H1 (cell line): ENCODE data around the gene SLC8B1. TPM values are rescaled to one million over a fixed set of nuclear protein-coding genes. Genes with fewer than 3 reads are reported as not detected.

Experiments used
- CTCF ChIA-PET: fragments of 300-600 bp; sonication (Branson Sonifier 250); formaldehyde crosslinking; loops from one replicate; lab custom pipeline; 2021; ENCODE audit not compliant: partially characterized antibody; lab: Charles Lee
- POLR2A ChIA-PET: fragments of 300-600 bp; sonication (Branson Sonifier 250); formaldehyde crosslinking; loops from one replicate; lab custom pipeline; 2021; ENCODE audit warnings: inconsistent platforms; ENCODE audit not compliant: partially characterized antibody; lab: Charles Lee
- DNase-seq, 2 experiments: peaks; one replicate each; pipeline versions ENCODE4 v3.0.0 to v3.0.0-alpha.2; 2010 to 2022; ENCODE audit warnings: low spot score in 2 of 2, low read depth in 1 of 2, mixed read lengths in 1 of 2
- FAIRE-seq: peaks from 2 replicates; lab custom pipeline; 2011; peaks lifted over from hg19 to GRCh38; lab: Jason Lieb, UNC
- H2AFZ ChIP-seq: 2 replicates; pipeline ENCODE4 v1.8.1; 2012; ENCODE audit warnings: low read length, inconsistent platforms
- H2AK5ac ChIP-seq: 2 replicates; pipeline ENCODE4 v1.6.1; 2013; ENCODE audit warnings: low read depth, low read length
- H2BK120ac ChIP-seq: replicated peaks from 2 replicates; pipeline ENCODE3; 2013; ENCODE audit warnings: low read depth, low read length, inconsistent platforms
- H2BK12ac ChIP-seq: 2 replicates; pipeline ENCODE4 v1.6.1; 2013; ENCODE audit warnings: low read depth, low read length
- H2BK15ac ChIP-seq: 2 replicates; pipeline ENCODE4 v1.6.1; 2013; ENCODE audit warnings: low read length
- H2BK20ac ChIP-seq: 2 replicates; pipeline ENCODE4 v1.6.1; 2013; ENCODE audit warnings: low read length
- H2BK5ac ChIP-seq: 2 replicates; pipeline ENCODE4 v1.6.1; 2013; ENCODE audit warnings: low read depth, low read length
- H3K14ac ChIP-seq: 2 replicates; pipeline ENCODE4 v1.6.1; 2013; ENCODE audit warnings: inconsistent platforms; ENCODE audit not compliant: insufficient read length
- H3K18ac ChIP-seq: 2 replicates; pipeline ENCODE4 v1.6.1; 2013; ENCODE audit warnings: low read length; ENCODE audit errors: extremely low read depth
- H3K23ac ChIP-seq: 2 replicates; pipeline ENCODE4 v1.6.1; 2013; ENCODE audit warnings: inconsistent platforms; ENCODE audit not compliant: insufficient read length
- H3K23me2 ChIP-seq: 2 replicates; pipeline ENCODE4 v1.6.1; 2013; ENCODE audit warnings: low read depth, low read length
- H3K27ac ChIP-seq: 2 replicates; pipeline ENCODE4 v1.6.1; 2011; ENCODE audit warnings: low read depth, low read length, inconsistent platforms
- H3K27me3 ChIP-seq, 4 experiments: replicated peaks in 1 of 4; 1 replicate in 1 of 4; 2 replicates in 3 of 4; pipeline versions ENCODE4 v1.6.1 to v1.8.1; 2011 to 2013; ENCODE audit warnings: low read length in 3 of 4, mild to moderate bottlenecking in 3 of 4, inconsistent platforms in 2 of 4, mixed read lengths in 2 of 4, moderate library complexity in 1 of 4; ENCODE audit not compliant: control insufficient read depth in 3 of 4, insufficient read depth in 3 of 4; ENCODE audit errors: extremely low read depth in 1 of 4
- H3K36me3 ChIP-seq, 4 experiments: 2 replicates each; pipeline versions ENCODE4 v1.6.1 to v1.8.1; 2011 to 2013; ENCODE audit warnings: mild to moderate bottlenecking in 4 of 4, low read length in 3 of 4, moderate library complexity in 2 of 4, control low read depth in 1 of 4, inconsistent platforms in 1 of 4; ENCODE audit not compliant: insufficient read depth in 4 of 4, control insufficient read depth in 2 of 4
- H3K4ac ChIP-seq: replicated peaks from 2 replicates; pipeline ENCODE3; 2013; ENCODE audit warnings: low read length, low read depth, mixed read lengths, inconsistent platforms; ENCODE audit not compliant: insufficient read length
- H3K4me1 ChIP-seq, 4 experiments: replicated peaks in 1 of 4; 1 replicate in 1 of 4; 2 replicates in 3 of 4; pipeline versions ENCODE4 v1.6.1 to v1.8.1; 2011 to 2013; ENCODE audit warnings: low read length in 3 of 4, inconsistent platforms in 2 of 4, mixed read lengths in 1 of 4; ENCODE audit not compliant: insufficient read depth in 4 of 4, control insufficient read depth in 3 of 4
- H3K4me2 ChIP-seq, 2 experiments: 2 replicates each; pipeline versions ENCODE4 v1.6.1 to v1.8.1; 2011 to 2013; ENCODE audit warnings: low read depth in 2 of 2, low read length in 2 of 2, control low read depth in 1 of 2, inconsistent platforms in 1 of 2, mild to moderate bottlenecking in 1 of 2; ENCODE audit not compliant: insufficient read depth in 1 of 2
- H3K4me3 ChIP-seq, 4 experiments: fragments of 200-600, 300-600 bp in 1 of 4; sonication (generic), shearing (Covaris generic), sonication (Bioruptor Twin) in 1 of 4; 2 replicates each; pipeline versions ENCODE4 v1.5.1 to v1.8.1; 2011 to 2016; ENCODE audit warnings: low read length in 4 of 4, low read depth in 3 of 4, control low read depth in 2 of 4, inconsistent platforms in 2 of 4, mild to moderate bottlenecking in 2 of 4, mixed read lengths in 1 of 4, moderate library complexity in 1 of 4; ENCODE audit not compliant: insufficient read depth in 2 of 4; ENCODE audit errors: extremely low read depth in 1 of 4
- H3K56ac ChIP-seq: replicated peaks from 2 replicates; pipeline ENCODE3; 2013; ENCODE audit warnings: low read depth, mild to moderate bottlenecking, mixed read lengths, low read length, inconsistent platforms; ENCODE audit not compliant: insufficient read length
- H3K79me1 ChIP-seq: 2 replicates; pipeline ENCODE4 v1.6.1; 2013; ENCODE audit warnings: low read depth, low read length, control low read depth
- H3K79me2 ChIP-seq, 2 experiments: 2 replicates each; pipeline versions ENCODE4 v1.6.1 to v1.8.1; 2012 to 2013; ENCODE audit warnings: low read length in 2 of 2, mild to moderate bottlenecking in 2 of 2, inconsistent platforms in 1 of 2; ENCODE audit not compliant: insufficient read depth in 2 of 2, control insufficient read depth in 1 of 2
- H3K9ac ChIP-seq, 4 experiments: replicated peaks in 1 of 4; 1 replicate in 1 of 4; 2 replicates in 3 of 4; pipeline versions ENCODE4 v1.6.1 to v1.8.1; 2011 to 2013; ENCODE audit warnings: low read depth in 3 of 4, low read length in 3 of 4, control low read depth in 2 of 4, mild to moderate bottlenecking in 2 of 4, moderate library complexity in 2 of 4, inconsistent platforms in 1 of 4; ENCODE audit errors: extremely low read depth in 1 of 4
- H3K9me3 ChIP-seq, 2 experiments: 2 replicates each; pipeline versions ENCODE4 v1.6.1 to v1.8.1; 2012 to 2013; ENCODE audit warnings: mild to moderate bottlenecking in 2 of 2, moderate library complexity in 2 of 2, control low read depth in 1 of 2, inconsistent platforms in 1 of 2, low read depth in 1 of 2, low read length in 1 of 2, mixed read lengths in 1 of 2; ENCODE audit not compliant: insufficient read depth in 2 of 2
- H4K20me1 ChIP-seq, 2 experiments: replicated peaks in 1 of 2; 2 replicates each; pipeline versions ENCODE3 to v1.8.1; 2011 to 2013; ENCODE audit warnings: inconsistent platforms in 2 of 2, low read length in 2 of 2, mild to moderate bottlenecking in 1 of 2; ENCODE audit not compliant: insufficient read depth in 2 of 2, control insufficient read depth in 1 of 2
- H4K5ac ChIP-seq: 2 replicates; pipeline ENCODE4 v1.6.1; 2013; ENCODE audit warnings: low read length, low read depth, mixed read lengths, inconsistent platforms; ENCODE audit not compliant: insufficient read length
- H4K8ac ChIP-seq: 2 replicates; pipeline ENCODE4 v1.8.0; 2013; ENCODE audit warnings: mild to moderate bottlenecking, moderate library complexity, low read length, inconsistent platforms; ENCODE audit not compliant: insufficient read depth; ENCODE audit errors: extremely low read depth
- H4K91ac ChIP-seq: replicated peaks from 2 replicates; pipeline ENCODE3; 2013; ENCODE audit warnings: low read length, mixed read lengths, inconsistent platforms; ENCODE audit not compliant: insufficient read length
- ATF3 ChIP-seq: IDR thresholded peaks from 2 replicates; pipeline ENCODE4 v1.6.1; 2011; ENCODE audit warnings: low read depth, mild to moderate bottlenecking, low read length; ENCODE audit not compliant: insufficient read depth
- CHD2 ChIP-seq: IDR thresholded peaks from 2 replicates; pipeline ENCODE4 v1.6.1; 2012; ENCODE audit warnings: low read length, improper control_type of control experiment
- FOSL1 ChIP-seq: IDR thresholded peaks from 2 replicates; pipeline ENCODE4 v1.6.1; 2011; ENCODE audit warnings: mild to moderate bottlenecking, low read depth, low read length, moderate library complexity; ENCODE audit not compliant: insufficient read depth
- HDAC2 ChIP-seq, 2 experiments: fragments of 300-600 bp in 1 of 2; sonication (generic) in 1 of 2; IDR thresholded peaks; 2 replicates each; pipeline ENCODE4 v1.6.1; 2011 to 2012; ENCODE audit warnings: low read depth in 2 of 2, low read length in 2 of 2, mild to moderate bottlenecking in 2 of 2, moderate library complexity in 2 of 2, borderline replicate concordance in 1 of 2, inconsistent platforms in 1 of 2
- JUN ChIP-seq: IDR thresholded peaks from 2 replicates; pipeline ENCODE4 v1.6.1; 2011; ENCODE audit warnings: low read depth, mild to moderate bottlenecking, improper control_type of control experiment, low read length
- POLR2A ChIP-seq, 2 experiments: IDR thresholded peaks; 1 replicate in 1 of 2; 2 replicates in 1 of 2; pipeline ENCODE4 v1.6.1; 2011; ENCODE audit warnings: low read depth in 2 of 2, low read length in 2 of 2, mild to moderate bottlenecking in 2 of 2; ENCODE audit errors: control extremely low read depth in 1 of 2
- RFX5 ChIP-seq: IDR thresholded peaks from 2 replicates; pipeline ENCODE4 v1.6.1; 2011; ENCODE audit warnings: low read depth, low read length, improper control_type of control experiment, borderline replicate concordance
- RNF2 ChIP-seq: fragments of 200-900, 300-1000 bp; sonication (generic); IDR thresholded peaks from 2 replicates; pipeline ENCODE4 v1.7.1; 2016; ENCODE audit warnings: borderline replicate concordance, low read depth, mild to moderate bottlenecking, antibody characterized with exemption, low read length; ENCODE audit not compliant: poor library complexity, severe bottlenecking; ENCODE audit errors: missing control alignments
- SIN3A ChIP-seq, 2 experiments: IDR thresholded peaks in 1 of 2; conservative IDR thresholded peaks in 1 of 2; 2 replicates each; pipeline ENCODE4 v1.6.1; 2011 to 2012; ENCODE audit warnings: low read length in 2 of 2, improper control_type of control experiment in 1 of 2, low read depth in 1 of 2, mild to moderate bottlenecking in 1 of 2
- TAF1 ChIP-seq: IDR thresholded peaks from 2 replicates; pipeline ENCODE4 v1.6.1; 2011; ENCODE audit warnings: mild to moderate bottlenecking, low read depth, low read length
- TCF12 ChIP-seq: IDR thresholded peaks from 2 replicates; pipeline ENCODE4 v1.6.1; 2011; ENCODE audit warnings: low read depth, mild to moderate bottlenecking, low read length
- YY1 ChIP-seq: IDR thresholded peaks from 2 replicates; pipeline ENCODE4 v1.6.1; 2011; ENCODE audit warnings: low read depth, mild to moderate bottlenecking, low read length
- WGBS, 2 experiments: shearing (Covaris generic) in 1 of 2; methylation state at CpG; one replicate each; pipeline versions ENCODE4 v1.1.6 to v1.1.7; 2013 to 2015; ENCODE audit warnings: low lambda C conversion rate in 2 of 2, mixed read lengths in 2 of 2, inconsistent platforms in 1 of 2, low coverage in 1 of 2, missing lambda C conversion rate in 1 of 2; ENCODE audit not compliant: insufficient replicate concordance in 2 of 2, insufficient coverage in 1 of 2, insufficient read length in 1 of 2; ENCODE audit errors: extremely low coverage in 1 of 2, missing lambda C conversion rate in 1 of 2; 5-methylcytosine and 5-hydroxymethylcytosine counted together
- polyA plus RNA-seq, 7 experiments: library from polyadenylated mRNA; depleted of rRNA in 3 of 7; stranded (reverse) in 5 of 7; unstranded in 2 of 7; fragments of >200 nt in 5 of 7; fragments of 200-250 nt in 2 of 7; gene quantifications; 1 replicate in 5 of 7; 2 replicates in 1 of 7; 4 replicates in 1 of 7; pipeline versions ENCODE4 v1.2.1 to v1.2.3, GENCODE V29; 2011 to 2013; ENCODE audit warnings: missing spikeins in 2 of 7, mixed read lengths in 2 of 7
- total RNA-seq: library from RNA; stranded (reverse); fragmentation: NEBNext Ultra II Directional; extraction: Animal tissue kit (Norgen Biotek cat#: 25700); gene quantifications from 2 replicates; pipeline ENCODE4 v1.2.1, GENCODE V29; 2021

SLC8B1 gene
- total and polyA plus RNA-seq, 2 of the 8 experiments (the other 6 are each of a cell fraction or from before 2014, with no cell fraction given), result 11.2 to 19.1 TPM

GRCh38 chr12:113306382-113306781 is 28.5 kb downstream of the SLC8B1 start:
- Histone ChIP-seq H3K9me3 (peaks cover 0 to 4% of the 10 kb centered on the region in 2 experiments; a peak in 2 of 4 replicates), H2BK5ac (no peak overlapping the region), H3K36me3 (peaks cover 0 to 4% (median 0%) of the 10 kb centered on the region in 4 experiments; a peak in 3 of 8 replicates), H3K79me2 (no peaks in the 10 kb centered on the region), H3K4ac (no peak overlapping the region), H3K14ac (no peak overlapping the region), H3K79me1 (no peaks in the 10 kb centered on the region), H3K27ac (no peak overlapping the region), H2BK20ac (no peak overlapping the region), H3K18ac (no peak overlapping the region), H3K9ac (no peak overlapping the region), H4K20me1 (no peaks in the 10 kb centered on the region), H3K4me2 (no peak overlapping the region), H3K4me3 (no peak overlapping the region), H4K5ac (peak overlapping the region; percentile 60), H2AK5ac (peak overlapping the region; percentile 28; the same call in 1 of the 2 replicates), H4K8ac (no peak overlapping the region), H3K4me1 (peaks cover 0 to 4% (median 0%) of the 10 kb centered on the region in 4 experiments; a peak in 3 of 7 replicates), H4K91ac (no peak overlapping the region), H3K23ac (no peak overlapping the region), H2BK15ac (no peak overlapping the region), H2AFZ (no peak overlapping the region), H3K27me3 (no peaks in the 10 kb centered on the region), H3K56ac (no peak overlapping the region), H2BK120ac (no peak overlapping the region), H2BK12ac (no peak overlapping the region), H3K23me2 (peaks cover 1% of the 10 kb centered on the region; the same call in 1 of the 2 replicates)
- ChIA-PET POLR2A (interaction anchor here (1.3 to 1.9 kb wide), 2 partner anchors 9 to 10 kb away, joined by 3 to 7 read pairs; no protein-coding TSS in a partner anchor), CTCF (interaction anchor here (0.6 to 2.5 kb wide), 4 partner anchors 9 to 119 kb away, joined by 3 to 10 read pairs (median 5); no protein-coding TSS in a partner anchor)
- 70% methylated on average over 11 of the region's 11 CpGs; no CpG with 5 or more reads in 1 of the 2 experiments for WGBS, 2 experiments
- DNase-seq (no peak), FAIRE-seq (no peak)
- TF ChIP-seq JUN, result no peak
- no peak for TF ChIP-seq RFX5
- no peak for TF ChIP-seq POLR2A (IDR thresholded peaks at IDR 0.05; ENCODE audit: control extremely low read depth in 1 of 2, low read depth in 2 of 2, low read length in 2 of 2)
- TF ChIP-seq HDAC2 (IDR thresholded peaks at IDR 0.05; ENCODE audit: borderline replicate concordance in 1 of 2, low read depth in 2 of 2, low read length in 2 of 2), result no peak
- no peak for TF ChIP-seq ATF3
- no peak for TF ChIP-seq TCF12
- TF ChIP-seq FOSL1, result no peak
- no peak for TF ChIP-seq CHD2
- TF ChIP-seq RNF2, result no peak
- no peak for TF ChIP-seq TAF1
- no peak for TF ChIP-seq SIN3A (conservative IDR thresholded peaks at IDR 0.05 in 1 of 2, IDR thresholded peaks at IDR 0.05 in 1 of 2; ENCODE audit: low read depth in 1 of 2, low read length in 2 of 2)
- no peak for TF ChIP-seq YY1
